DND-41 (cell line): ENCODE data around the gene TCEANC2.

Experiments
- CTCF ChIP-seq: IDR thresholded peaks from 2 replicates; pipeline ENCODE4 v1.5.1; 2012; ENCODE audit warnings: borderline replicate concordance, low read length, moderate library complexity, mild to moderate bottlenecking; ENCODE audit not compliant: poor library complexity, severe bottlenecking; ENCODE audit errors: extremely low read depth
- EZH2 ChIP-seq: IDR thresholded peaks from 3 replicates; pipeline ENCODE4 v1.6.1; 2012; ENCODE audit warnings: borderline replicate concordance, low read depth, mild to moderate bottlenecking, moderate library complexity, low read length, inconsistent platforms; ENCODE audit not compliant: severe bottlenecking

GRCh38 chr1:54028306-54029251 lies 24.8 kb upstream of the TCEANC2 start:
- TF ChIP-seq CTCF (no peak), EZH2 (no peak)
